ENCODE results near the gene TMEM145.

TMEM145 gene

GRCh38 chr19:42278452-42279154 lies 34.5 kb upstream of the TMEM145 start:
- no peak for DNase-seq

DNA sequence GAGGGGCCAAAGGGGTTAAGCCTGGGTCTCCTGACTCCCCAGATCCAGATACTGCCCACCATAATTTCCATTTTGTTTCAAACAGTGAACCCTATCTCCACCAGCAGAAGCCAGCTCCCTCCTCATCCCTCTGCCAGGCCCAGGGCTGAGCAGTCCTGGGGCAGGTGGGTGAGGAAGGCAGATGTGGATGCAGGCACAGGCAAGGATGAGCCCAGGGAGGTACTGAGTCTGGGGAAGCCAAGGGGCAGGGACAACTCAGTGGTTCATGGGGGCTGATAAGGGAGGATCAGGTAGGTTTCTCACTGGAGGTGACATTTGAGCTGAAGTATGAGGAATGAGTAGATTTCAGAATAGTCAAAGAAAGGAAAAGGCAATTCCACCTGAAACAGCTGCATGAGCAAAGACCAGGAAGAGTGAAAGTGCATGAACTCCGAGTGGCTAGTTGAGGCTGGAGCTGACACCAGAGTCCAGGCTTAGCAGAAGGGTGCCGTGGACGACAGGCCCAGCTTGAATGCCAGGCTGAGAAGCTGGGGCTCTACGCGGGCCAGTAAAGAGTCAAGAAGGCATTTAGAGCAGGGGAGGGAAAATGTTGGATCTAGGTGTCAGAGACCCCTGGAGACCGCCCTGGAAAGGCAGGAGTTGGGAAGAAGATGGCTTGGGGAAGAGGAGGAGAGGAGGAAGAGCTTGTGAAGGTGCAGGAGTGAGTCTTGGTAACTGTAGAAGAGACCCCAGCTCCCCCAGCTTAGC lies 33.8 kb upstream of the TMEM145 start:
- DNase-seq: no peak

DNA sequence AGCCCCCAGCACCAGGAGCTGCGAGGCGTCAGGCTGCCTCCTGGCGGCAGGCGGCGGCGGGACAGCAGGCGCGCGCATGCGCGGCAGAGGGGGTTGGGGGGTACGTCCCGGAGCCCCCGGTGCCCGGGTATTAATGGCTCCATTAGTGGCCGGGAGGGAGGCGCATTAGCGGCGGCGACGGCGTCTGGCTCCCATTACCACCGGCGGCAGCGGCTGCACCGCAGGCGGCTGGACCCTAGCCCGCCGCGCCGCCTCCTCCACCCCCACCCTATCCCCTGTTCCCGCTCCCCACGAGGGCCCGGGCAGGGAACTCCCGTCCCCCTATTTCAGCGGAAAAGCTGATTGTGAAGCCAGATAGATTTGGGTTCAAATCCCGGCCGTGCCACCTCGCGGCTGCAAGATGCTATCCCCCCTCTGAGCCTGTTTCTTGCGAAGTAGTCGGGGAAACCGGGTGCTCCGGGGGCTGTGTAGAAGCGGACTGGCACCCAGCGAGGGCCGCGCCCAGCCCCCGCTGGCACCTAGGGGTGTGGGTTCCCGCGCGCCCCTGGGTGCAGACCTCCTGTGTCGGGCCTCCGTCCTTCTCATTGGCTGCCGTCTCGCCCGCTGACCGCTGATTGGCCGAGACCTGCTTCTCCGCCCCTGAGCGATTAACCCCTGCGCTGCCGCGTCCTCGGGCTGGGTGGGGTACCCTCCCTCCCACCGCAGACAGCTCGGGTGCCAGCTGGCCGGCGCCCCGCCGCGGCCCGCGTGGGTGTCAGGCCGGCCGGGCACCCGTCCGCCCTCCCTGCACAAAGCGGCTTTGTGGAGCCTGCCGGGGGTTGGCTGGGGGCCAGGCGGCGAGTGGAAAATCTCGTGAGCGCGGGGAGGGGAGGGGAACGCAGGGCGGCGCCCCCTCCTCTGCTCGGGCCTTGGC lies 33.0 kb upstream of the TMEM145 start:
- peak; percentile 91 for DNase-seq

DNA sequence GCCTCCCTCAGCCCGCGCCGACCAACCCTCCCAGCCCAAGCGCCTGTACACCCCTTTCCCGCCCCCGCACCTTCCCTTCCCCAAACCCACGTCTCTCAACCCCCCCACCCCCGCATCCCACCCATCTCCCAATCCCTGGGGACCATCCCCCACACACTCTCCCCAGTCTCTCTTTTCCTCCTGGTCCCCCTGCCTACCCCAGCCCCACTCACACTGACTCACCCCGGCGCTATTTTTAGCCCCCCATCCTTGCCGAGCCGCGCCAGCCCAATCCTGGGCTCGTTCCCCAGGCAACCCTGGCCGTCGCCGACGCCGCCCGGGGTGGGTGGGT lies 32.3 kb upstream of the TMEM145 start:
- DNase-seq: peak; percentile 80

DNA sequence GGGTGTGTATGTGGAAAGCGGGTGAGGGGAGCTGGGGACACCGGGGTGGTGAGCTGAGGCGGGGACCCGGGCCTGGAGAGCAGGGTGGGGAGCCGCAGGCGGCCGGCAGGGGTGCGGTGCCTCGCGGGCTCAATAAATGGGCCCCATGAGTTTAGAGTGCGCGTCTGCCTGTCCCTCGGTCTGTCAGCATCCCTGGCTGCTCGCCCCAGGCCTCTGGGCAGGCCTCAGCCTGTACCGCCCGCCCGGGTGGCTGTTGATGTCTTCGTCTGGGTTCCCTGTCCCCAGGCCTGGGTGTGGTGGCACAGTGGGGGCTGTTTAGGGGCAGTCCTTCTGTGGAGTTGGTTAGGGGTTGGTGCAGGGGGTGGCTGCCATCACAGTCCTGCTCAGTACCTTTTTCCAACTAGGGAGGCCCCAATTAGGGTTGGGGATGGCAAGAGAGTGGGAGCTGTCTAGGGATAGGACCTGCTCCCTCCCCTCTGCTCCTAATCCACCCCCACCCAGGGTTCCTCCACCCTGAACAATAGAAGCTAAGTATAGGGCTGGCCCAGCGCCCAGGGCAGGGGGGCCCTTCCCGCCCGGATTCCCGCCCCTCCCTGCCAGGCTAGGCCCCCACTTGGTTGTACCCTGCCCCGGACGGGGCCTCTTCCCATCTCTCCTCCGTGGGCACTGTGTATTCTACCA lies 31.8 kb upstream of the TMEM145 start:
- DNase-seq: peak; percentile 58

DNA sequence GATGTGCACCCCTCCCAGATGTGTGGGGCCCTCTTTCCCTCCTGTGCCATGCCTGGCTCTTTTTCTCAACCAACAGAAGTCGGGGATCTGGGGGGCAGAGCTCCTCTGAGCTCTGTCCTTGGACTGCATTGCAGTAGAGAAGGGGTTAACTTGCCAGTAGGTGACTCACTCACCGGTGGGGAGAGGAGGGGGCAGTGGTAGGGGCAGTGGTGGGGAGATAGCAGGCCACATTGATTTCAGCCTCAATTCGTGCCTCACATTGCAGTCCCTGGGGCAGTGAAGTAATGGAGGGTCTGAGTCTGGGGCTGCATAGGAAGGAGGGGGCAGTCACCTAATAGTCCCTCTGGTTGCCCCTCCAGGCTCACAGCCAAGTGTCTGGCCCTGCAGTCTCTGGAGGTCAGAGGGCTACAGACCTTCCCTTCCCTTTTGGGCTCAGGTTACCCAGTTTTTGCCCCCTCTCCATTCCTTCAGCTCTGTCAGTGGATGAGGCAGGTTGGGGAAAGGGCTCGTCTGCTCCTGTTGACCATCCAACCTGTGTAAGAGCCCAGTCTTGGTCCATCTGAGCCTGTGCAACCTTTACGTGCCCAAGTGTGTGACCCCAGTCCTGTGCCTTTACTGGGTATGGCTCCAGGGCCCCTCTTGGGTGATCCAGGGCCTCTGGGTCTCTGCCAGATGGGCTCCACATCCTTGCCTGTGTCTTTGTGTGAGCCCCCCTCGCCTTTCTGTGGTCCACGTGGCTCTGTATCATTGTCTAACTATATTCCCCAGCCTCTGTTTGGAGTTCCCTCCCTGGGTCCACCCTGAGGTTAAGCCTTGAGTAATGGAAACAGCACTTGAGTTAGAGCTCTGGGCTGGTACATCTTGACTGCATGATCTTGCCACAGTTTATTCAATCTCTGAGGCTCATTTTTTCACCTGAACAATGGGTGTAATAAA lies 31.0 kb upstream of the TMEM145 start:
- DNase-seq: peak; percentile 57

- DNase-seq: no peak
These were observed 30.3 kb upstream of the TMEM145 start for GRCh38 chr19:42282819-42283187.

DNA sequence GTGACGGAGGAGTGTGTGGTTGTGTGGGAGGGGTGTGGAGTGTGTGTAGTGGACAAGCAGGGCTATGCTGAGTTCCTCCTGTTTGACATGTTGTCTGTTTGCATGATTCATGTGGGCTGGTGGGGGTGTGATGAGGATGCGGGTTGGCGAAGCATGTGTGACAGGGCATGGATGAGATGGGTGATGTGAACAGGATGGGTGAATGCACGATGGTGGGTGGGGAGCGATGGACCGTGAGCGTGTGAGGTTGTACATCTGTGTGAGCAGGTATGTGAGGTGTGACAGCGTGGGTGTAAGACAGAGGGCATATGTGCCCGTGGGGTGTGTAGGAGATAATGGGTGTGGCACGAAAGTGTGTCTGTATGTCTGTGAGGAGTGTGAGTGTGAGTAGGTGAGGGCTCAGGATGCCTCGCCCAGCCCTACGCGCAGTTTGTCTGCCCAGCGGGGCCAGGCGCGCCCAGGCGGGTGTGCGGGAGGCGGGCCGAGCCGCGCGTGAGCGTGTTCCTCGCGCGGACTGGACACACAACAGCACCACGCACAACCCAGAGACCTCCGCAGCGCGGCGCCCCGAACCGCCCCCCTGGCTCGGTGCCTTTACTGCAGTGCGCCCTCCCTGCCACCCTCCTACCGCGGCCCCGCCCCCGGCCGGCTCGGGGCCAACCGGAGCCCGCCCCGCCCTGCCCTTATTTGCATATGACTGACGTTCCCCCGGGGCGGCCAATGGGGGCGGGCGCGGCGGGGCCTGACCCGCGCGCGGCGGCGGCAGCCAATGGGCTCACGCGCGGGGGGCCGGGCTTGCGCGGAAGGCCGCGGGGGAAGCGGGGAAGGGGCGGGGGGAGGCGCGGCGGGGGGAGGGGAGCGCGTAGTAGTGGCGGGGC lies 29.7 kb upstream of the TMEM145 start:
- peak; percentile 95 for DNase-seq

- DNase-seq: peak; percentile 84
These were observed 29.0 kb upstream of the TMEM145 start for GRCh38 chr19:42284066-42284501.

- DNase-seq: no peak
These were observed 28.3 kb upstream of the TMEM145 start for GRCh38 chr19:42284591-42285341.

- DNase-seq: no peak
These were observed 27.6 kb upstream of the TMEM145 start for GRCh38 chr19:42285541-42285941.

GRCh38 chr19:42285988-42286348 lies 27.1 kb upstream of the TMEM145 start:
- DNase-seq: no peak

DNA sequence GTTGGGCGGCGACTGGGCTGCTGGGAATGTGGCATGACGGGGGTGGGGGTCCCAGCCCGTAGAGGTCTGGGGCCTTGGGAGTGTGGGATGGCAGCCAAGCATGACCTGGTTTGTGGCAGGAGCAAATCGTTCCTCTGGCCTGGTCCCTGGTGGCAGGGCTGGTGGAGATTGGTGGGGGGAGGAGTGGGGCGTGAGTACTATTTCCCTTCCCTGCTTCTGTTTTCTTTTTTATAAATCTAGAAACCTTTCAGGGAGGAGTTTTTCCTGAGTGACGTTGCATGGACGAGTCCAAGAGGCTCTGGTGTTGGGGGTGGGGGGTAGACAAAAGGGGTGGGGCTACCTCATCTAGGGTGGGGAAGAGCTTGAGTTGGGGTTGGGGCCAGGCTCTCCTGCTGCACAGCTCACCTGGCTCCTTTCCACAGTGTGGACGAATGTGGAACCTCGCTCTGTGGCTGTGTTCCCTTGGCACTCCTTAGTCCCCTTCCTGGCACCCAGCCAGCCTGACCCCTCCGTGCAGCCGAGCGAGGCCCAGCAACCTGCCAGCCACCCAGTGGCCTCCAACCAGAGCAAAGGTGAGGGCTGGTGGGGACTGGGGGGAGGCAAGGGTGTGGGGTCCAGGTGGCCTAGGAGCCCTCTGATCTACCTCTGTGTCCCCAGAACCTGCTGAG lies 26.6 kb upstream of the TMEM145 start:
- peak; percentile 66 for DNase-seq

- DNase-seq: no peak
These were observed 25.9 kb upstream of the TMEM145 start for GRCh38 chr19:42287017-42287826.

DNA sequence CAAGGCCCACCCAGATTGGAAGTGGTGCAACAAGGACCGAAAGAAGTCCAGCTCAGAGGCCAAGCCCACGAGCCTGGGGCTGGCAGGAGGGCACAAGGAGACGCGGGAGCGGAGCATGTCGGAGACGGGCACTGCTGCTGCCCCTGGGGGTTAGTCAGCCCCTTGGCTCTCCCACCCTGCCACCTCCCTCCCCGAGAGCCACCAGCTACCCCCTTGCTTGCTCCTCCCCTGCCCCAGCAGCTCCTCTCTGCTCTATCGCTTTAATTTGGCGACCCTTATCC lies 25.3 kb upstream of the TMEM145 start:
- DNase-seq: no peak

DNA sequence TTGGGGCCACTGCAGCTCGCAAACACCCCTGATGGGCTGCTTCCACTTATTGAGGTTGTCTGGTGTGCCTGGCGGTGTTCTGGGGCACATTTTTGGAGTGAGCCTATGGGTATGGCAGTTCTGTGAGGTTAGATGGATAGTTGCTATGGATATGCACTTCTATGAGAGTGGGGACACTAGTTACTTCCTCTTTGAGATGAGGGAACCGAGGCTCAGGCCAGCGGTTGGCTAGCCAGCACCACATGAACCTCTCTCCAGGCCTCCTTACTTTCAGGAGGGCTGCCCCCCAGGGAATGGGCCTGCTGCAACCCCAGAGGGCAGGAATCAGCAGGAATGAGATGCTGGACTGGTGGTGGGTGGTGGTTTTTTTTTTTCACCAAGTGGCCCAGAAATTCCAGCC lies 24.7 kb upstream of the TMEM145 start:
- DNase-seq: no peak

- no peak for DNase-seq
These were observed 24.1 kb upstream of the TMEM145 start for GRCh38 chr19:42288881-42289555.

GRCh38 chr19:42289556-42290041 lies 23.5 kb upstream of the TMEM145 start:
- DNase-seq: no peak
